Limb (tissue), 2 donors: ENCODE data around the gene CFAP91.

Experiments used
- DNase-seq, 2 donors: peaks; one replicate each; pipeline ENCODE4 v3.0.0-alpha.2; 2016; ENCODE audit errors: extremely low spot score in 2 of 2

CFAP91 gene

DNA sequence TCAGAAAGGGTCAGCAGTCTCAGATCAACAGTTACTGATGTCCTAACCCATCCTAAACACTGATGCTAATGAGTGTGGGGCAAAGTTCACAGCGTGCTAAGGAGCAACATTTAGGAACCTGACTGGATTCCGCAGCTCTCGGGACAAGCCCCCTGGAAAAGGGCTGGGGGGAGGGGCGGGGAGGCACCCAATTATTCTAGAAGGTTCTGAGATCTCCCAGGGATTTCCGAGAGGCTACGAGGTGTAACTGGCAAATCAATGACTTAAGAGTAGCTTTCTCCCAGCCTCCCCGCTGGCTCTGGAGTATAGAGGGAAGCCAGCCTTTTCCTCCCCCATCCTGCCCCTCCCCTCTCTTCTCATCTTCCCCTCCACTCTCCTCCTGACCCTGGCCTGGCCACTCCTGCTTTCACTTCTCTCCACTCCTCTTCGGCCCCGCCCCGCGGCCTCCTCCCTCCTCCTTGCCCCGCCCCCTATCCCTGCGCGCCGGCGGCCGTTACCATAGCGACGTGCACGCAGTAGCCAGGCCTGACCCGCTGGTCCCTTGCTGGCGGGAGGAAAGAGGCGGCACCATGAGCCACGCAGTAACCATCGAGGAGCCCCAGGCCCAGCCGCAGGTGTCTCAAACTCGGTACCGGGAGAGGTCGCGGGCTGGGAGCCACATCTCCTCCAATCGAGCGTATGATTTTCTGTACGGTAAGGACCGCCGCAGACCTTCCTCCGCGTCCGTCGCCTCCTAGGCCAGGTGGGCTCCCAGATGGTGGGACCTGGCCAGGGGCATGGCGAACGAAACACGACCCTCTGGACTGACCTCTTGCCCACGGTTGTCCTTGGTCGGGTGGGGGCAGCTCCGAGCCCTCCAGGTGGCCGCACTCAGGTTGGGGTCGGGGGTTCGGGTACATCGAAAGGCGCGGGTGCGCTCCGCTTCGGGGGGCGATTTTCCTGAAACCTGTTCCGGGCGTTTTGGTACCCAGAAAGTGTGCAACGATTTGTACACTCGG, at the start of gene CFAP91:
TSS of gene CFAP91 (plus strand) at position 493 of the 998 bp plus-strand sequence. CDS start at position 570, 77 bp downstream.
- DNase-seq, result peak; percentile 91 to 95

- DNase-seq, result no peak
These were observed 48.9 kb upstream of the CFAP91 start for GRCh38 chr3:119653876-119654275.

- no peak for DNase-seq
These were observed 44.7 kb upstream of the CFAP91 start for GRCh38 chr3:119657887-119658702.

DNA sequence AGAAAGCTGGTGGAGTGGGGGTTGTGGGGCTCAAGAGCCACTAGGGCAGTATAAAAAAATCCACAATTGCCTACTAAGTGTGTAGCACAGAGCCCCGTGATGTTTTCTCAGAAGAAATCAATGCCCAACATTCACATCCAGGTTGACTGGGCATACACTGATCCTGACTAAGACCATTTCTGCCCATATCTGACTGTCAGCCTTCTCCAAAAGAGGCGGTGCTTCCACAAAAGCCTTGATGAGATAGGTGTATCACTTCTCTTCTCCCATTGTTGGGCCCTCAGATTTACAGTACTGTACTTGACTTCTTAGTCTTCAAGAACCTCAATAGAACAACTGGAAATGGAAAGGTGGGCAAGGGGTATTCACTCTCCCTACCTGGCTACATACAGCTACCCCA, 43.8 kb upstream of the CFAP91 start:
- DNase-seq, result no peak

DNA sequence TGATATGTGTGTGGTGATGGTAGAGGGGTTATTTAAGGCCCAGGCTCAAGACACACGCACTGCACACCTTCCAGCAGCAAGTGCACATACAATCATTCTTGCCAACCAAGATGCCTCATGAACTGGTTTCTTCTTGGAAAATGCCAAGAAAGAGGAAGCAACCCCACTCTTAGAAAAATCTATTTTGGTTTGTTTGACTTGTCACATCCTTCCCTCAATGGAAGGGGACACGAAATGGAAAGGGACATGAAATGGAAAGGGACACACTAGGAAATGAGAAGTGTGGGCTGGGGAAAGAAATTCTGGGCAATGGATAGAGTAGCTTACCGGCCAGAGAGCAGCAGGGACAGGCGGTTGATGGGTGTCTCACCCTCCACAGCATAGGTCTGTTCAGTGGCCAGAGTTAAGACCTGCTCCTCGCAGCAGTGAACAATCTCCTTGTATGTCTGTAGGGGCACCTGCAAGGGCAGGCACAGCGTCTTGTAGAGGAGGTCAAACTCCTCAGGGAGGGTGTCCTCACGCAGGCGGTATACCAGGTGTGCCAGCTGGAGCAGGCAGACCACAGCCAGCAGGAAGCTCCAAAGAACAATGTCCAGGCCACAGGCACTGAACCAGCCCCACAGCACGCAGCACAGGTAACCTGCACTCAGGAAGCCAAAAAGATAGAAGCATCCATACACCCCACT, 43.1 kb upstream of the CFAP91 start:
- no peak for DNase-seq

DNA sequence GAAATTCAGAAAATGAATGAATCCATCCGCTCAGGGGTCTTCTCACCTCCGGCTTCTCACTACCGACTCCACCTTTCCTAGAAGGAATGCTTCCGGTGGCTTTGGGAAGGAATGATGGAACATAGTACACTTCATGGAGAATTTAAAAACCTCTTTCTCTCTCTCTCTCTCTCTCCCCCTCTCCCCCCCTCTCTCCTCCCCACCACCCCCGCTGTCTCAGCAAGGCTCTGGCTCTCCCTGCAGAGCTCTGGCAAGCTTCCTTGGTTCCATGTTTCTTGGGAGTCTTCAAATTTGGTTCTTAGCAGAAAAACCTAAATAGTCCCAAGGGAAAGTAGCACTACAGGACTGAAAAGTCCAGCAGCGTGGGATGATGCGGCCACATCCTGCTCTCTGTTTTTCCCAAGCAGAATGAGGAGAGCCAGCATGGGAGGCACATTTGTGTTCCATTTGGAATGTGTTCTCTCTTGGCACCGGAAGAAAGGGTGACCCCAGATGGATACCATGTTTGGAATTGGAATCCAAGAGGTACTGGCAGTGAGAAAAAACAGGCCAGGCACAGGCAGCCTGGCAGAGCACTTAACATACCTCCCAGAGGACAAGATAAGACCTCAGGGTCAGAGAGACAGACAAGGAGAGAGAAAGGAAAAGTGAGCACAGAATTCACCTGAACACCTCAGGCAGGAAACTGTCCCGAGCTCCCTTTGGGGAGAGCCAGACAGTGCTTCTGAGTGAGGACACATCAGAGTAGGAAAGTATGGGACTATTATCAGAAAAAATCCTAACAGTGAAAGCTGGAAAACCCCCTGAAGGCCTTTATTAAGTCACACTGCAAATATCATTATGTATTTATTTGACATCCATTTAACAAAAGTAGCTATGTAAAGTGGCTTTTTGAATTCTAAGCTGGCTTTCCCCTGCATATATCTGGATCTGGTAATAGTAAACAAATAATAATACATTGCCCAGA, 42.1 kb upstream of the CFAP91 start, which contains the start of gene POPDC2:
TSS of gene POPDC2 (minus strand) at position 116 of the 967 bp plus-strand sequence. CDS start 166 bp downstream, outside the sequence.
- no peak for DNase-seq

DNA sequence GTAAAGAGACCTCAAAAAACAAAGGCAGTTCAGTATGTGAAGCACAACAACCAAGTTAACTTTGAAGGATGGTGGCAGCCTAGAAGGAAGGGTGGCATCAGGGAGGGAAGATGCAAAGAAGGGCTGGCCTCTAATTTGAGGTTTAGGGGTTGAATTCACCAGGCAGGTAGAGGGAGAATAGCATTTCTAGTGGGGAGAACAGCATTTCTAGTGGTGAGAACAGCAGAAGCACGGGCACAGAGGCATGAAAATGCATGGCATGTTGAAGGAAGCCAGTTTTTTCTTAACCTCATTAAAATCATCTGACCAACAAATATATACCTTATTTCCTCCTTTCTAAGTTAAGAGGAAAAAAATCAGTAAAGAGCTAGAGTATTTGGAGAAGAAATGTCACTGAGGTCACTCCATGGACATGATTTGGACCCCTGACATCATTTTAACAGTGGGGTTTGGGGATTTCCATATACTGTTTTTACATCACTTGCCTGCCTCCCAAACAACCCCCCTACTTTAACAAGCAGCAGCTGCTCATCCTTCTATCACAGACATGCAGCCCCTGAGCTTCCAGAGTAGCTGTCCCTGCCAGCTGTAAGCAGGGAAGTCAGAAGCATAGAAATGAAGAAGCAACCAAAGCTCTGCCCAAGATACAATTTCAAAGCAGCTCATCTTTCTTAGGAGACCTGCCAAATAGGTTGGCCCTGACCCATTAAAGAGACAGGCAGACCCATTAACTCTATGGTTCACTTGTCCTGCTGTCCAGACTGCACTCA, 40.0 kb upstream of the CFAP91 start:
- DNase-seq, result peak in 1 of 2 donors; percentile 35

DNA sequence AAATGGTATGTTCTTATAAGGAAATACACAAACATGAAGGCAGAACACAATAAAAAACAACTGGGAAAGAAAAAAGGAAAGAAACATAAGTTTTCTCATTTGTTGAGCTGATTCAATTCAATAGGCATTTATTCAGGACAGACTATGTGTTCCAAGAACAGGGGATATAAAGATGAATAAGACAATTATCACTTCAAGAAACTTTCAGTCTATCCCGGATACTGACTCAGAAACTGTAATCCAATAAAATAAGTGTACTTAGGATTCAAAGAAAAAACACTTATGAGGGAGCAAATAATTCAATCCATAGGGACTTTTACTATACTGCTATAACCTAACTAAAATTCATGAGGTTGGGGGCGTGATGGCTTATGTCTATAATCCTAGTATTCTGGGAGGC, 38.9 kb upstream of the CFAP91 start:
- no peak for DNase-seq

DNA sequence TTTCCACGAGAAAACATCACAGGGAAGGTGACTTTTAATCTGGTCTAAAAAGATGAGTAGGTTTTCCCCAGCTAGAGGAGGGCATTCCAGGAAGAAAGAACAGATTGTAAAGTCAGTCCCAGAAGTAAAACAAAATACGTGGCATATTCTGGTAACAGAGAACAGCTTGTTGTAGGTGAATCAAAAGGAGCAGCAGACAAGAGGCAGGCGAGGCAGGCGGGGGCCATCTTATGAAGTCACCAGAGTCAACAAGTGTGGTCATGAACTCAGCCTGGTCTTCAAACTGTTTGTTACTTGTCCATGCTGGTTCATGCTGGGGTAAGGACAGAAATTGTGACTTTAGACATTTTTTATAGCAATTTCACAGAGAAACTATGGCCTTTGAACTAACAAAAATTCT, 38.5 kb upstream of the CFAP91 start:
- no peak for DNase-seq

GRCh38 chr3:119664850-119665379, 37.9 kb upstream of the CFAP91 start:
- DNase-seq, result no peak

- no peak for DNase-seq
These were observed 36.8 kb upstream of the CFAP91 start for GRCh38 chr3:119665954-119666559.

DNA sequence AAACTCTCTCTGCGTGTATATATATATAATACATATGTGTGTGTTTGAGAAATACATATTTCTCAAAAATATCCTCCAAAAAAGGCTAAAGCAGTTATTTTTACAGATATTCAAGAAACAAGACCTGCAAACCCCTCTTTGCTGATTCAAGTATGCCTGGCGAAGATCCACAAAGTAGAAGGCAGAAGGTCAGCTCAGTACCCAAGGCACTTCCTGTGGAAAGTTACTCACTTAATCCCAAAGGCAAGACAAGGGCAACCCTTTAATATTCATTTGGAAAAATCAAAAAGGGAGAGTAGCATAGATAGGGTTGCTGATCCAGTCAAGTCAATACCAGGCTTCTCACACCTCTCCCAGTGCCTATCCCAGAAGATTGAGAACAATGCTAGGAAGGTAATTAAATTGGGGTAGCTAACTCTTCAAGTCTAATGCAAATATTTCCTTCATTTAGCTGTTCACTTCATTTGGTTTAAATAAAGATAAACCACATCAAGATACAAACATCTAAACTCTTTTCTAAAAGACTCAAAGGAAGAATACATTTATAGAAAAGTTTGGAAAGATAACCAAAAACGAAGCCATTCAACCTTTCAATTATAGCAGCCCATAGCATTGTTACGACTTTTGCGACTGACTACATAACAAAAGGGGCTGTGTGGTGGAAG, 32.8 kb upstream of the CFAP91 start:
- DNase-seq, result no peak

DNA sequence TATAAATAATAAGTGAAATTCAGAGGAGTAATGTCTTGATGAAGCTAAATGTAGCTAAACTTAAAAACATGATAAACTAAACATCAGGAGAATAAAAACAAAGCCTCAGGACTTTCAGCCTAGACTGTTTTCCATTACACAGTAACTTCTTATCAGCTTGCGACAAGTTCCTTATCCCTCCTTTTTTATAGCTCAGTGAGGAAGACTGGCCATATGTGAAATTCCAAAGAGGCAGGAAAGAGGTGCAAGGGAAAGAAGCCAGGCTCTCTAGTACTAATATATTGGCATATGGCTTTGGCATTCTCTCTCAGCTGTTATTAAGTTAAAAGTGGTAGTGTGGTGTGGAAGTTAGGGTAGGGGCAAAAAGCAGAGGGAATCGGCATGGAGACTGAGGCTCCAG, 30.0 kb upstream of the CFAP91 start:
- DNase-seq, result no peak

- DNase-seq, result no peak
These were observed 28.9 kb upstream of the CFAP91 start for GRCh38 chr3:119673875-119674274.

DNA sequence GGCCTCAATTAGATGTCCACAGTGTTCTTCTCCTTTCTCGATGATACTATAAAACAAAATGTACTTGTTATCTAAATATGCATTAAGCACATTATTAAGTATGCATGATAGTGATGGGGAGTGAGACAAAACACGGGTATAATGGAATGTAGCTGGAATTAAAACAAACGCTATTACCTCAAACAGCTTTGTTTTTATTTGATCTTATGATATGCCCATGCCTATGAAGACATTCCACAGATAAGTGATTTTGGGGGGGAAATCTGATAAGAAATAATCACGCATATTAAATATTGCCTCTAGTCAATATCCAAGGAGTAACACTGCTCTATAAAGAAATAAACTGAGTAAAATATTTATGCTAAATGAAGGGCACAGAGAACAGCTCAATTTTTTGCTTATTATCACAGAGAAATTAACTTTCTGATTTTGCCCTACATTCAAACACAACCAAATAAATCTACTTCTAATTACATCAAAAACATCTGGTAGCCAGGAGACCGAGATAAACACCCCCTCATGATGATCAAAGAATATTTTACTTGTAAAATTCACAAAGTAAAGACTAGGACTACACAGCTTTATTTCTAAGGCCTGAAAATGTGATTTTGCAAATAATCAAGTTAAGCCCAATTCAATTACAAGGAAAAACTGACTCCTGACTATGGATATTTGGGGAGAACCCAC, 27.5 kb upstream of the CFAP91 start:
- DNase-seq, result no peak

- no peak for DNase-seq
These were observed 26.8 kb upstream of the CFAP91 start for GRCh38 chr3:119676020-119676419.

- DNase-seq, result peak; percentile 93 to 96
These were observed 25.8 kb upstream of the CFAP91 start, which contains the start of gene COX17 for GRCh38 chr3:119676771-119677640. Gene COX17 (minus strand): TSS chr3:119677406. CDS start chr3:119677310, 96 bp downstream.
